Common myeloid progenitor, CD34-positive (primary cell): Measurements from ENCODE around the gene EXOG.

Source experiments
- CTCF ChIA-PET: fragments of 350-600 bp; sonication (Branson Sonifier 250); formaldehyde crosslinking; loops from one replicate; lab custom pipeline; 2021; ENCODE audit warnings: antibody characterized with exemption; lab: Charles Lee
- POLR2A ChIA-PET: fragments of 350-600 bp; sonication (Branson Sonifier 250); formaldehyde crosslinking; loops from one replicate; lab custom pipeline; 2021; ENCODE audit warnings: antibody characterized with exemption; lab: Charles Lee
- DNase-seq, 3 donors: peaks; one replicate each; pipeline versions ENCODE4 v3.0.0 to v3.0.0-alpha.2; 2013
- H3K27ac ChIP-seq, 2 experiments: 1 replicate in 1 of 2; 2 replicates in 1 of 2; pipeline ENCODE4 v1.7.0; 2013; ENCODE audit warnings: inconsistent platforms in 2 of 2, low read length in 2 of 2, mild to moderate bottlenecking in 2 of 2, low read depth in 1 of 2, moderate library complexity in 1 of 2; ENCODE audit not compliant: severe bottlenecking in 2 of 2, insufficient read depth in 1 of 2, poor library complexity in 1 of 2
- H3K27me3 ChIP-seq, 5 experiments: replicated peaks in 2 of 5; 1 replicate in 3 of 5; 2 replicates in 2 of 5; pipeline versions ENCODE4 v1.6.1 to v1.7.0; 2013; ENCODE audit warnings: low read length in 4 of 5, mild to moderate bottlenecking in 2 of 5, moderate library complexity in 2 of 5, inconsistent platforms in 1 of 5; ENCODE audit not compliant: insufficient read depth in 5 of 5, control insufficient read depth in 4 of 5
- H3K36me3 ChIP-seq, 4 experiments: 1 replicate in 2 of 4; 2 replicates in 2 of 4; pipeline versions ENCODE4 v1.6.1 to v1.7.0; 2013; ENCODE audit warnings: low read length in 3 of 4, control low read depth in 1 of 4, mild to moderate bottlenecking in 1 of 4; ENCODE audit not compliant: control insufficient read depth in 4 of 4, insufficient read depth in 4 of 4
- H3K4me1 ChIP-seq, 4 experiments: 1 replicate in 3 of 4; 2 replicates in 1 of 4; pipeline versions ENCODE4 v1.6.1 to v1.7.1; 2013; ENCODE audit warnings: low read length in 3 of 4, mild to moderate bottlenecking in 3 of 4, control low read depth in 1 of 4, inconsistent platforms in 1 of 4, moderate library complexity in 1 of 4; ENCODE audit not compliant: control insufficient read depth in 4 of 4, insufficient read depth in 4 of 4; ENCODE audit errors: control extremely low read depth in 1 of 4
- H3K4me3 ChIP-seq, 7 experiments: 1 replicate in 4 of 7; 2 replicates in 3 of 7; pipeline versions ENCODE4 v1.5.1 to v1.7.0; 2013; ENCODE audit warnings: mild to moderate bottlenecking in 7 of 7, low read length in 6 of 7, moderate library complexity in 6 of 7, inconsistent platforms in 2 of 7, low read depth in 2 of 7, control low read depth in 1 of 7; ENCODE audit not compliant: insufficient read depth in 4 of 7, control insufficient read depth in 1 of 7; ENCODE audit errors: extremely low read depth in 1 of 7
- H3K9me3 ChIP-seq, 5 experiments: 1 replicate in 4 of 5; 2 replicates in 1 of 5; pipeline versions ENCODE4 v1.6.1 to v1.7.1; 2013; ENCODE audit warnings: low read length in 4 of 5, mild to moderate bottlenecking in 2 of 5, inconsistent platforms in 1 of 5, low read depth in 1 of 5, moderate library complexity in 1 of 5; ENCODE audit not compliant: control insufficient read depth in 4 of 5, insufficient read depth in 2 of 5; ENCODE audit errors: control extremely low read depth in 1 of 5
- WGBS: methylation state at CpG from one replicate; pipeline ENCODE4 v1.1.5; 2013; ENCODE audit not compliant: insufficient coverage; 5-methylcytosine and 5-hydroxymethylcytosine counted together

Gene EXOG

GRCh38 chr3:38460377-38461270 is 35.5 kb upstream of the EXOG start:
- peaks cover 0 to 7% (median 0%) of the 10 kb centered on the region in 5 experiments for H3K9me3 ChIP-seq
- ChIA-PET POLR2A (no interaction called here), CTCF (no interaction called here)
- peaks cover 0 to 5% (median 5%) of the 10 kb centered on the region in 4 experiments for H3K4me1 ChIP-seq
- DNase-seq = no peak
- WGBS = 99% methylated on average over 9 of the region's 12 CpGs
- no peak overlapping the region for H3K4me3 ChIP-seq
- peaks cover 0 to 9% (median 0%) of the 10 kb centered on the region in 5 experiments for H3K27me3 ChIP-seq
- H3K27ac ChIP-seq = no peak overlapping the region
- H3K36me3 ChIP-seq = no peaks in the 10 kb centered on the region

GRCh38 chr3:38465588-38466154 is 30.5 kb upstream of the EXOG start:
- Histone ChIP-seq H3K4me1 (no peaks in the 10 kb centered on the region), H3K36me3 (peaks cover 0 to 1% (median 0%) of the 10 kb centered on the region in 4 experiments), H3K9me3 (peaks cover 4 to 43% (median 12%) of the 10 kb centered on the region in 5 experiments), H3K4me3 (no peak overlapping the region), H3K27me3 (no peaks in the 10 kb centered on the region), H3K27ac (no peak overlapping the region)
- DNase-seq = no peak
- ChIA-PET POLR2A (no interaction called here), CTCF (interaction anchor here (0.8 kb wide), 1 partner anchor 13 kb away, joined by 4 read pairs; no protein-coding TSS in a partner anchor)
- 100% methylated on average over 1 of the region's 1 CpG for WGBS

GRCh38 chr3:38468765-38469164 is 27.4 kb upstream of the EXOG start:
- Histone ChIP-seq H3K4me3 (no peak overlapping the region), H3K36me3 (peaks cover 0 to 1% (median 0%) of the 10 kb centered on the region in 4 experiments), H3K4me1 (peaks cover 0 to 3% (median 0%) of the 10 kb centered on the region in 4 experiments), H3K27me3 (no peaks in the 10 kb centered on the region), H3K9me3 (peaks cover 4 to 44% (median 12%) of the 10 kb centered on the region in 5 experiments), H3K27ac (no peak overlapping the region)
- no CpG with 5 or more reads among the region's 1 CpG for WGBS
- ChIA-PET CTCF (interaction anchor here (0.9 kb wide), 1 partner anchor 125 kb away, joined by 3 read pairs; no protein-coding TSS in a partner anchor), POLR2A (no interaction called here)
- no peak for DNase-seq

GRCh38 chr3:38469852-38470251 is 26.3 kb upstream of the EXOG start:
- ChIA-PET POLR2A (no interaction called here), CTCF (interaction anchor here (1.0 kb wide), 1 partner anchor 123 kb away, joined by 5 read pairs; the partner anchor contains the start of gene XYLB)
- no peak overlapping the region for H3K27ac ChIP-seq
- no peak for DNase-seq
- H3K36me3 ChIP-seq = peaks cover 0 to 1% (median 0%) of the 10 kb centered on the region in 4 experiments
- peaks cover 4 to 38% (median 12%) of the 10 kb centered on the region in 5 experiments for H3K9me3 ChIP-seq
- WGBS = 100% methylated on average over 1 of the region's 1 CpG
- H3K27me3 ChIP-seq = no peaks in the 10 kb centered on the region
- no peak overlapping the region for H3K4me3 ChIP-seq
- peaks cover 0 to 3% (median 0%) of the 10 kb centered on the region in 4 experiments for H3K4me1 ChIP-seq

- Histone ChIP-seq H3K36me3 (peaks cover 0 to 1% (median 0%) of the 10 kb centered on the region in 4 experiments), H3K27ac (no peak overlapping the region), H3K4me1 (peaks cover 0 to 3% (median 0%) of the 10 kb centered on the region in 4 experiments), H3K9me3 (peaks cover 4 to 30% (median 11%) of the 10 kb centered on the region in 5 experiments), H3K4me3 (no peak overlapping the region), H3K27me3 (no peaks in the 10 kb centered on the region)
- DNase-seq = no peak
- WGBS = 91% methylated on average over 1 of the region's 3 CpGs
- CTCF ChIA-PET = interaction anchor here (1.8 to 2.6 kb wide), 2 partner anchors 124 to 128 kb away, joined by 4 to 11 read pairs; partner anchors contain the start of gene XYLB
- POLR2A ChIA-PET = no interaction called here
These were observed 24.8 kb upstream of the EXOG start for GRCh38 chr3:38471260-38471857.

GRCh38 chr3:38472342-38472741 is 23.8 kb upstream of the EXOG start:
- Histone ChIP-seq H3K4me3 (no peak overlapping the region), H3K9me3 (peaks cover 4 to 26% (median 10%) of the 10 kb centered on the region in 5 experiments), H3K4me1 (peaks cover 0 to 3% (median 0%) of the 10 kb centered on the region in 4 experiments), H3K36me3 (peaks cover 0 to 1% (median 0%) of the 10 kb centered on the region in 4 experiments), H3K27me3 (no peaks in the 10 kb centered on the region), H3K27ac (no peak overlapping the region)
- CTCF ChIA-PET = interaction anchor here (1.0 to 2.6 kb wide), 3 partner anchors 125 to 128 kb away, joined by 4 to 11 read pairs (median 4); partner anchors contain the start of gene XYLB
- WGBS = 100% methylated on average over 1 of the region's 1 CpG
- POLR2A ChIA-PET = no interaction called here
- no peak for DNase-seq
